ENCODE data around the gene KRT7.

The KRT7 gene

DNA sequence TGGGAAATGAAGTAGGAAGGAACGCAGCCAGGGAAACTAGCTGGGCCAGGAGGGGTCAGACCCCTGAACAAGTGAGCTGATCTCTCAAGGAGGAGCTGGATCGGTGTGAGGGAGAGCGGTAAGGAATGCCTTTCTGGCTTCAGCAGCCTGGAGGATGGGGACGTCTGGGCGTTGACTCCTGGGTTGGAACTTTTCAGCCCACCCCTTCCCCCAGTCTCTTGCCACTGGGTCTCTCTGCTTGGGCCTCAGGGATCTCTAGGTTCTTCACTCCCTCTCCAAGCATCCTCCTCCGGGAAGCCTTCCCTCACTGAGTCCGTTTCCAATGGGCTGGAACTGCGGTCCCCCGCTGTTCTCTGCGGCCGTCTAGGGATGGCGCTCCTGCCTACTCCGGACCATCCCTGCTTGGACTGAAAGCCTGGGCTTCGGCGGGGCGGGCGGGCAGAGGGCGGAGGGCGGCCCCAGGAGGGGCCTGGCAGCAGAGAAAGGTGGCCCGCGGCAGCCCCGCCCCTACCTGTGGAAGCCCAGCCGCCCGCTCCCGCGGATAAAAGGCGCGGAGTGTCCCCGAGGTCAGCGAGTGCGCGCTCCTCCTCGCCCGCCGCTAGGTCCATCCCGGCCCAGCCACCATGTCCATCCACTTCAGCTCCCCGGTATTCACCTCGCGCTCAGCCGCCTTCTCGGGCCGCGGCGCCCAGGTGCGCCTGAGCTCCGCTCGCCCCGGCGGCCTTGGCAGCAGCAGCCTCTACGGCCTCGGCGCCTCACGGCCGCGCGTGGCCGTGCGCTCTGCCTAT, at the start of gene KRT7:
Gene KRT7, plus strand, starts transcription at position 570 of the 788 bp plus-strand sequence. Its CDS starts 54 bp downstream, at position 624.
- no peak for DNase-seq

DNA sequence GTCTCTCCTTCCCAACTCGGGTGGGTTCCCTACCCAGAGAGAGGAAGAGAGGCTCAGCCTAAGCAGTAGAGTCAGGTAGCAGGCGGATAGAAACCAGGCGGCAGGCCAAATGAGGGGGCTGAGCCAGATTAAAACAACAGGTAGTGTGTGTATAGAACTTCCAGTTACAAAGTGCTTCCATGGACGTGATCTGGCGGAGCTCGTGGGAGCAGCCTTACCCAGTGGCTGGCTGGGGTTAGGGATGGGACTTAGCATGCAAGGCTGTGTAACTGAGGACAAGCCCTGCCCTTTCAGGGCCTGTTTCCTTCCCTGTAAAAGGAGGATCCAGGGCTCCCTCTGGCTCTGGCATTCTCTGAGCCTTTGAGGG, 49.5 kb upstream of the KRT7 start:
- no peak for DNase-seq

DNA sequence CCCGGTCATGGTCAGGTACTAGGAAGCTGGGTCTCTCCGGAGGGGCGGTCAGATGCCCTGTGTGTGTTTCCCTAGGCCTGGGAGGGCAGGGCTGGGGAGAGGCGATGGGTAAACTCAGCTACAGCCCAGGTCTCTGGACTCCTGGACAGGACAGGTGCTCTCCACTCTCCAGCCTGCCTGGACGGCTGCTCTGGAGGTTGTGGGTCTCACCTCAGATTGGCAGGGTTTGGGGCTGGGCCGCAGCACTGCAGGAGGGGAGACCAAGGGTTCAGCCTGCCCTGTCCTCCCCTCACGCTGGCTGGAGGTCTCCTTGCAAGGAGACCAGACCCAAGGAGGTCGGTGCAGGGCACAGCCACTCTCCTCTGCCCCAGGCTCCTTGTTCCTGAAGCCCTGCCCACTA, 49.1 kb upstream of the KRT7 start:
- DNase-seq = no peak

DNA sequence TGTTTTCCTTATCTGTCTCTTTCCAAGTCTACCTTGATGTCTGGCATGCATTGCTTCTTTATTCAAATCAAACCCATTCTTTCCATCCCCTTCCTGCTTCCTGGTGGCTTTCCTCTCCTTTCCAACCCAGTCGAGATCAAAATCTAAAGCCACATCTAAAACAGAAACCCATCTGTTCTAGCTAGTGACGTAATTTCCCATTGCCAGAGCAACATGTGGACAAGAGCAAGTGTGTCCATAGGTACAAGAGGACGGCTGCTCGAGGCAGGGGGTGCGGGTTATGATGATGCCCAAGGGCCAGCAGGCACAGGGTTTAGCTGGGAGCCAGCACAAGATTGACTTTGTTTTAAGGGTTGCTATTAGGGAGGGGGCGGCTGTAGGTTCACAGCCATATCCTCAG, 48.2 kb upstream of the KRT7 start:
- DNase-seq = no peak

DNA sequence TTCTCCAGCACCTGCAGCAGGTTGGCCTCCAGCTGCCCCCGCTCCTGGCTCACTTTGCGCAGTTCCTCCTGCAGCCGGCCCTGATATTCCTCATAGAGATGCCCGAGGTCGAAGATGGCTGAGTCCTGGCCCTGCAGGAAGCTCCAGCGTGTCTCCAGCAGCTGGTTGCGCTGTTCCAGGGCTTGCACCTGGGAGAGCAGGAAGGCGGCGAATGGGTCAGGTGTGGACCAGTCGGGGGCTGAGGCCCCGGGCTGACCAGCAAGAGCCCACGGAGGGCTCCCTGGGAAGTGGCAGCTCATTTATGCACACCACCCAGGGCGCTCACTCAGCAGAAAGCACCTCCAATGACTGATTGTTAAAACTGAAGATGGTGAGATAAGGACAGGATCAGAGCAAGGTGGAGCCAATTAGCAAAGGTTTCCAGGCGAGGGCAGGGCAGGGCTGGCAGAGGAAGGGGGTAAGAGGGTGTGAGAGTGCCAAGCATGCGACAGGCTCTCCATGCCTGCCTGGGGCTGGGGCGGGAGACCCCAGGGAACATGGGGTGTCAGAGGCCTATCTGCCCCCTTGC, 47.6 kb upstream of the KRT7 start:
- no peak for DNase-seq

DNA sequence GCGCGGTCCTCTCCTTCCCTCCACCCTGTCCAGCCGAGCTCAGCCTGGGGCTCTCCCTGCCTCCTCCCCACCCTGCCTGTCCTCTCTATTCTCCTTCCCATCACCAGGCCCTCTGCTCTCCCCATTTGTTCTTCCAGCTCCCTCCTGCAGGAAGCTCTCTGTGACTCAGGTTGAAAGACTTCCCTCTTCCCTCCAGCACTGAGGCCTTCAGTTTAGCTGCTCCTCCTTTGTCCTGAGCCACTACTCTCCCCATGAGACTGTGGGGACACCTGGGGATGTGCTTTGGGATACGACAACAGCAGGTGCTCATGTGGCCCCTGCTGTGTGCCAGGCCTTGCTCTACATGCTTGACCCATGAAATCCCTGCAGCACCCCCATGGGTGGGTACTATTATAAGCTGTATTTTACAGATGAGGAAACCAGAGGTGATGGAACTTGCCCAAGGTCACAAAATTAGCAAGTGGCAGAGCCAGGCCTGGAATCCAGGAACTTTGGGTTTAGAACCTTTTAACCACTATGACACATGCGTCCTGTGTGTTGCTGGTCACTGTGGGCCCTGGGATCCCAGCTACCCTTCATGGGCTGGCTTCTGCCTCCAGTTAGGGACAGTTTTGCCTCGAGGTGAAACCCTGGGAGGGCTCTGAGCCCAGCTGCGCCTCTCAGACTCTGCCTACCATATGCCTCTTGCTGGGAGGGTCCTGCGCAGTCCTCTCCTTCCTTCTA, 46.8 kb upstream of the KRT7 start:
- no peak for DNase-seq

DNA sequence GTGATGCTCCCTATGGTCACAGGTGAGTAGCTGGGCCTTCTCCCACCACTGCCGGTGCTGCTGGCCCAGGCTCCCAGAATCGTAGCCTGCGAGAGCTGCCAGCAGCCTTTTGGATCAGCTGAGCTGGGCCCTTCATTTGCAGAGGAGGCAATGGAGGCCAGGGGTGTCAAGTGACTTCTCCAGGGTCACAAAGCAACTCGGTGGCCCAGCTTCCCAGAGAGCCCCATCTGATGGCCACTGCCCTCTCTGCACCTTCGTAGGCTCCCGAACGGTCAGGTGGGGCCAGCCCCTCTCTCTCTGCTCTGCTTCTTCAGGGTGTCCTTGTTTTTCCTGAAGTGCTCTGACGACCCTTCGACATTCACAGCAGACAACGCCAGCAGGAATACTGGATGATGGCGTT, 45.8 kb upstream of the KRT7 start:
- no peak for DNase-seq

DNA sequence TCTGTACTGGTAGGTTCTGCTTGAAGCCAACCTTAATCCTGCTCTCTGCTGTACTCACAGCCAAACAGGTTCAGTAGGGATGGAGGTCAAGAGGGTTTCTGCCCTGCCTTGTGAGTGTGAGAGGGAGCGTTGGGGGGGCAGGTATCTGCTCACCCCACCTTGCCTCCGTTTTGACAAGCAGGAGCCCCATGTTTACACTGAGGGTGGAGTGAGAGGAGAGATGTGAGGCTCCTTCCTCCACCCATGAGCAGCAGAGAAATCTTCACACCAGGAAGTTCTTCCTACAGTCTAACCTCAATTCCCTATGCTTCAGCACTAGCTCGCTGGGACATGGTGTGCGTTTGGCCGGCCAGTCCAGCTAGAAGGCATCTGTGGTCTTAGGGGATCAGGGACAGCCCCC, 45.4 kb upstream of the KRT7 start:
- no peak for DNase-seq

DNA sequence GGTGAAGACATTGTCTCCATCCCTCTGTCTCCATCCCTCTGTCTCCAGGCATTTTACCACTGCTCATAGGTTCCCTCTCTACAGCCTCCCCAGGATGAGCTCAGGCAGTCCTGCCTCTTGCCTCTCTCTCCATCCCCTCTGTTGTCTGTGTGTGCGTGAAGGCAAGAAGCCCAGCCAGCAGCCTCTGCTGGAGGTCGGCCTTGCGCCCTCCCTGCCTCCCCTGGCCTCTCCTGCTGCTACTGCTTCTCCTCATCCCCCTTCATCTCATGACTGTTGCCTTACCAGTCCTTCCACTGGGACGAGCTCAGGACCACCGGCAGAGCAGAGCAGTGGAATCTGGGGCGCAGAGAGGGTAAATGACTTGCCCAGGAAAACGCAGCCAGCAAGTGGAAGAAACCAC, 44.4 kb upstream of the KRT7 start:
- no peak for DNase-seq

DNA sequence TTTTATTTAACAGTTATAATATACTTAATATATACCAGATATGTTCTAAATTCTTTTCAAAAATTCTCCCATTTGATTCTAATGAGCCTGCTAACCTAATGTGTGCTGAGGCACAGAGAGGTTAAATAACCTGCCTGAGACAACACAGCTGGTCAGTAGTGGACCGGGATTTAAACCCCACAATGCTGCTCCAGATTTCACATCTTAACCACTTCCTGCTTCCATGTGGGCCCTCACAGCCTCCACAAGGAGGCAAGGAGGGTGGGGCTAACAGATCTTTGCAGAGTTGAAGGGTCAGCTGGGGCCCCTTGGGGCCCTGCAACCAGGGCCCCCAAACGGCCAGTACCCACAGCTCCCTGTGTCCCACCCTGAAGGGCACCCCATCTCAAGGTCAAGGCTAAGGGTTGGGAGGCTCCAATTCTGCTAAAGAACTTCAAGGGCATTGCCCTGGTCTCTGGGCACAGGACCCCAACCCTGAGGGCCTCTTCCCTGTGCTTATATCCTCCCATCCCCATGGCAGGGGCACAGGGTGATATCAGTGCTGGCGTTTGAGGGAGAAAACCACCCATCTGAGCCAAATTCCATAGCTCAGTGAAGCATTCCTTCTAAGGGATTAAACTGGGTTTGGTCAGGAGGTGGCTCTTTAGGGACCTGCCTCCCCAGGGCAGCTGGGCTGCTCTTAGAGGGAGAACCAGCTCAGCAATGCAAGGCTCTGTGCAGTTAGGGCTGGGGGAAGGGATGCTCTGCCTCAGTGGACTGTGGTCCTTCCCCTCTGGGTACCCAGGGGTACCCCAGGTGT, 43.5 kb upstream of the KRT7 start:
- no peak for DNase-seq

DNA sequence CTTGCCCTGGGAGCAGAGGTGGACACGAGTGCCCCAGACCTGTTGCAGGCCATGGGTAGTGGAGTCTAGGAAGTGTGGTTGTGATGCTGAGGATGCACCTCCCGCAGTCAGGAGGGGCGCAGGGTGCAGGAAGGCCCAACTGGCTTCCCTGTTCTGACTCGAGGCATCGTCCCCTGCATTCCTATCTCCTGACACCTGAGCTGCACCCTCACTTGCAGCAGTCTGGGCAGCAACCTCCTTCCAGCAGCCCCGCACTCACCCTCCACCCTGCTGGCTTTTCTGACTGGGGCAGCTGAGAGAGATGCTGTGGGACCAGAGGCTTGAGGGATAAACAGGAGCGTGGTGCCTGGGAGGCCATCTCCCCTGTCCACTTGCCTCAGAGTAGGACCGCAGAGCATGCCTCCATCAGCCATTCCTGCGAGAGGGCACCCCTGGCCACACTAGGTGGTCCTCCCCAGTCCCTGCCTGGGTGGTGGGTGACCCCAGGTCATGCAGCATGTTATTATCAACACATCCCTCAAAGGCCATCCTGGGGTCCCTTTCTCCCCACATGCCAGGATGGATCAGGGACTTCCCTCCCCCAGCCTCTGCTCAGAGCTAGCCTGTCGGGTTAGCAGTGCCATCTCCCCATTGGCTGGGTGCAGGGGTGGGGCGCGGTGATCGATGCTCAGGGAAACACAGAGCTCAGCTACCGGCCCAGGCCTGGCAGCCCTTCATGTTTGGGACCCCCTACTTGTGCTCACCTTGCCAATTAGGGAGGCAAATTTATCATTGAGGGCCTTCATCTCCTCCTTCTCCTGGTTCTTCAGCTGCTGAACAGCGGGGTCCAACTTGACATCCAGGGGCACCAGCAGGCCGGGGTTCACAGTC, 41.9 kb upstream of the KRT7 start:
- no peak for DNase-seq

DNA sequence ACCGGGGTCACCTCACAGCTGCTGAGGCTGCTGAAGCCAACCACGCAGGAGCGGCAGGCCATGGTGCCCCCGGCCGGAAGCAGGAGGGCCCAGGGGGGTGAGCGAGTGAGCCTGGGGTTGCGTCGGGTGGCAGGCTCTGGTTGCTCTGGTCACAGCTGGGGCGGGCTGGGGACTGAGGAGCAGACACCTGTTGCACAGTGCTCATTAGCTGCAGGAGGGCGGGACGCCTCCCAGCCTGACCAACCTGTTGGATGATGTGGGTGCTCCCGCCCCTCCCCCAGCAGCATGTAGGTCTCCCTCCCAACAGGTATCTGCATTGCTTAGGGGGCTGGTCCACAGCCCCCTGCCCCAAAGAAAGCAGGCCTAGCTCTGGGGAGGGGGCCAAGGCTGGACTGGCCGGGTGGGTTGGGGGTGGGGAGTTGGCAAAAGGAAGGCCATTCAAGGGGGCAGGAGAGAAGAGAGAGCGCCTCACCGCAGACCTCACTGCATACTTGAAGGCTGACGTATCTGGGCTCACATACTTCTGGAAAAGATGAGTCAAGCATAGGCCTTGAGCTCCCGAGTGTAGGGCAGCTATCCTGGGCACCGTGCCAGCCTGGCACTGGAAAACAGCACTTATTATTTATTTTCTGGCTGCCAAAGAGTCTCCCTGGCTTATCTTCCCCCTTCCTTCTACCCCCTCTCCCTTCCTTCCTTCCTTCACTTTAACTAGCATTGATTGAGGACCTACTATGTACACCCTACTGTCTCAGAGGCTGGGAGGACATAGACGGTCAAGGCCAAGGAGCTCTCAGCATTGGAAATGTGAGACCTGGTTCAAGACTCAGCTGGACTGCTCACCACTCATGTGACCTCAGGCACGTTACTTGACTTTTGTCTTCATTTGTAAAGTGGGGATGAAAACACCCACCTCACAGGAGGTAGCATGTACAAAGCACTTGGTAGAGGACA, 40.9 kb upstream of the KRT7 start, which contains the start of gene KRT80:
Gene KRT80, minus strand, starts transcription at position 174 of the 951 bp plus-strand sequence. Its CDS starts 112 bp downstream, at position 62.
- no peak for DNase-seq

DNA sequence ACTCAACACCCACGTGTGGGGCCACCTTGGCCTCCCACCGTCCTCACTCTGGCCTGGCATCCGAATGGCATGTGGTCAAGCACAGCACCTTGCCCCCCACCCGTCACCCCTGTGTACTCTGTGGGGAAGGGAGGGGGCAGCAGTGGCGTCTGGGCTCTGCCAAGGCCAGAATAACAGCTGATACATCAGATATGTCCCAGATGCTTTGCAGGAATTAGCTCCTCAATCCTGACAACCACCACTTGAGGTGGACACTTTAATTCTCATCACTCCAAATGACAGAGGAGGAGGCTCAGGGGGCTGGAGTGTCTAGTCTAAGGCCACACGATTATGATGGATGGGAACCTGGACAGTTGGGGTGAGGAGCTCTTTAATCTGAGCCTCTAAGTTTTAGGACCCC, 39.5 kb upstream of the KRT7 start:
- no peak for DNase-seq

DNA sequence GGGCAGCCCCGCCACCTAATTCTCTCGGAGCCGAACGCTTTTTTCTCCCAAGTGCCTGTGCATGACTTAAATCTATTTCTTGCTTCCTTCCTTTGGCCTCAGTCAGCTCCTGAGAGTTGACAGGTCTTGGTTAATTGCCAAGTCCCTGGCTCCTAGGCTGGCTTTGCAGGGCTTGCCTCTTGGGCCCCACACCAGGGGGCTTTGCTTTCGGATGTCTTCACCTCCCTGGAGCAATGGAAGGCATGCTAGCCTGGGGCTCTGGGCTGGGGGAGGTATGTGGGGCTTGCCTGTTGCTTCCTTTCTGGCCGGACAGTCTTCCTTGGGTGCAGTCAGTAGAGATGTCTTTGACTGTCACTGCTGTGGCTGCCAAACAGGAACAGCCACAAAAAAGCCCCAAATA, 39.1 kb upstream of the KRT7 start:
- no peak for DNase-seq

DNA sequence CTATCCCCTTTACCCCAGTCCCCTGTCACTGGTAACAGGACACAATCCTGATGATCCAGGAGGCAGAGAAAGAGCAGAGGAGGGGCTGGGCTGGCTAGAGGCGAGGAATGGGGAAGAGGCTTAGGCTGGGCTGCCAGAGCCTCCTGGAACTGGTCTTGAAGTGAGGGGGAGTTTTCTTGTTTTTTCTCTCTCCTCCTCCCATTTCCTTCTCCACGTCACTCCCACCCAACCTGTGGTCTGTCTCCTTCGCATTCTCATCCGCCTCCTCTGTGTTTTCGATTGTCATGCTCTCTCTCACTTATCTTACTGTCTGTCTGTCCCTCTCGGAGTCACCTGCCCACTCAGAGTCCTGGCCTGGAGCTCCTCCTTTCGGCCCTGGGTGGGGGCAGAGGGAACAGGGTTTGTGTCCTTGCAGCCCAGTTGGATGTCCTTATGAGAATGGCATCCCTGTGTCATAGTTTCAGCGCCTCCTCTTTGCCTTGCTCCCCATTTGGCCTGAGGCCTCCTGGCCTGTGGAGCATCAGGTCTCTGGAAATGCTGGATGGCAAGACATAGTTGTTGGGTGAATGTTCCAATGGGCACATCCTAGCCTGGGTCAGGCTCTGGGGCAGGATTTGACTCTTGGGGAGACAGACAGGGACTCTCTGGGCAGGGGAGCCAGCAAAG, 37.8 kb upstream of the KRT7 start:
- DNase-seq = no peak

DNA sequence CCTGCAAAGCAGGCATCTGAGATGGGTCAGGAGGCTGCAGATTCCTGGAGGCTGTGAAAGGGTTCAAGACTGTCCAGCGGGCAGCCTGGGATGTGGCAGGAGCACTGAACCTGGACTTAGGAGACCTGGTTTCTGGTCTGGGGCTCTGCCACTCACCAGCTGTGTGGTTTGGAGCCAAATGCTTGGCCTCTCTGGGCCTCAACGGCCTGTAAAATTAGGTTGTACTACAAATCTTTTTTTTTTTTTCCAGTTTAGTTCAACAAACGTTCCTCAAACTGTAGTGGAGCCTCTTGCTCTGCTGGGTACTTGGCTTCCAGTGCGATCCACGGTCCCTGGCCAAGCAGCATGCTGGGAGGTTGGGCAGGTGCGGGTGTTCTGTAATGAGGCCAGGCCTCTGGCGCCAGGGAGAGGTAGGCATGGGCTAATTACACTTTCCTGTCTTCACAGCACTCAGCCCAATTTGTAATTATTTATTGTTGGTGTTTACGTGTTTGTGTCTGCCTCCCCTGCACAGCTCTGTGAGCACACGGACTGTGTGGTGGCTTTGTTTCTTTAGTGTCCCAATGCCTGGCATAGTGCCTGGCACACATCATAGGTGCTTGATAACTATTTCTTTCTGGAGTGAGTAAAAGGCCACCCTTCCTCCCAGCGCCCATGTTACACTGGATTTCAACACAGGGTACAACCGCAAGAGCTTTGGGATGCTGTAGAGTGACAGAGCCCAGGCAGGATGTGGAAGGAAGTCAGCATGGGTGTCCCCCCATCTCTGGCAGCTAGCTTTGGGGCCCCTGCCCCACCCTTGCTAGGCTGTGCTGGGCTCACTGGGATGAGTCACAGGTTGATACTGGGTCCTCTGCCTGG, 35.4 kb upstream of the KRT7 start:
- DNase-seq = no peak

DNA sequence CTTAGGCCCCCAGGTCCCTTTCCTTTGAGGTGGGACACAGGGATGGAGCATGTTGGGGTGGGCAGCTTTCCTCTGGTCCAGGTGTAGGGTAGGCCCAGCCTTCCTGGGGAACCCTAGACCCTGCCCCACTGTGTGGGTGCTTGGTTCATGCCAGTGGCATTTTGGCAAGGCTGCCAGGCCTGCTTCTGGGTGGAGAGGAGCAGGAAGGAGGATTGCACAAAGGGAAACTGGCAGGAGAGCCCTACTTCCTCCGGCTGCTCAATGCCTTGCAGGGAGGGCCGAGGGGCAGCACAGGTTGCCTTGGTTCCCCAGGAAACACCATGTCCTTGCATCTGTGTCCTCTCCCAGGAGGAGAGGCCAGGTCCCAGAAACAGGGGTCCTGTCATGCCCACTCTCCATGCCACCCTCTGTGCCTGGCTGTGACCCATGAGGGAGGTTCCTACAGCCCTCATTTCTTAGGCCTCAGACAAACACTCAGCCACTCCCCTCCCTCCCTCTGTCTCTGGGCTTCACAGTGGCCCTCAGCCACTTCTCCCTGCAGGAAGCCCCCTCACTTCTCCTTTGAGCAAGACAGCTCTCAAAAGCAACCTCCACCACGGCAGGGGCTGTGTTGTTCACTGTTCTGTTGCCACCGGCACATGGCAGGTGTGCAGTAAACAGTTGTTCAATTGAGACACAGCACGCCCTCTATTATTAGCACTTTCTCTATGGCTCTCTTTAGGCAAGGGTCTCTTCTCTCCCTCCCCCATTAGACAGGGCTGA, 34.4 kb upstream of the KRT7 start:
- DNase-seq = no peak

DNA sequence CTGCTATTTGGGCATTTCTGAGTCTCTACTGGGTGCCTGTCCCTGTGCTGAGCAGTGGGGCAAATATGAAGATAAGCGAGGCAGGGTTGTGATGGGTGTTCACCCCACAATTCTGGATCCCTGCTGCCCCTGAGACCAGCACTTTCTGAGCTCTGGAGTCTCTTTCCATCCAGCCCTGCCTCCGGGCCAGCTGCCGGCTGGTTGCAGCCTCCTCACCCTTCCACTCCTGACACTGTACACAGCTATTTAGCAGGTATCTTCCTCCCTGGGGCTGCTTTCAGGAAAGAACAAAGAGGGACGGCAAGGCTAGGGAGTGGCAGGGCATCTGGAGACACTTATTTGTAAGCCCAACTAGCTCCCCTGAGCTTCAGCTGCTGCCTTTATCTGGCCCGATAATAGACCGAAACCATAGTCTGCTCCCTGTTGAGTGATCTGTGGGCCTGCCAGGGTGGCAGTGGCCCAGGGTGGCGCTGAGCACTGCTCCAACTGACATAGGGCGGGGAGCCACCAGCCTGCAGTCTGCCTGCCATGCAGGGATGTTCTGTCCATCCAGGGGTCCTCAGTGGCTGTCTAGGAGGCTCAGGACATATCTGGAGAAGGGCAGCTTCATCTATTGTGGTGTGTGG, 33.6 kb upstream of the KRT7 start:
- no peak for DNase-seq
